GM19035 (cell line): Measurements from ENCODE around the gene KRTCAP2.
"Not testable (repeated sequence)": the region's sequence is repeated elsewhere in the genome, so short reads cannot be mapped to it uniquely, and the experiment has no call there.

Experiments
- ATAC-seq: cut with Tn5 transposase; IDR thresholded peaks from one replicate; pipeline ENCODE4 v1.9.1; 2021; ENCODE audit not compliant: unreplicated experiment

KRTCAP2 gene

GRCh38 chr1:155200920-155201319 is 27.8 kb upstream of the KRTCAP2 start:
- ATAC-seq, result no peak

GRCh38 chr1:155199792-155200191 is 26.7 kb upstream of the KRTCAP2 start:
- ATAC-seq, result no peak

- no peak for ATAC-seq
Measured at GRCh38 chr1:155198547-155198906, 25.4 kb upstream of the KRTCAP2 start.

DNA sequence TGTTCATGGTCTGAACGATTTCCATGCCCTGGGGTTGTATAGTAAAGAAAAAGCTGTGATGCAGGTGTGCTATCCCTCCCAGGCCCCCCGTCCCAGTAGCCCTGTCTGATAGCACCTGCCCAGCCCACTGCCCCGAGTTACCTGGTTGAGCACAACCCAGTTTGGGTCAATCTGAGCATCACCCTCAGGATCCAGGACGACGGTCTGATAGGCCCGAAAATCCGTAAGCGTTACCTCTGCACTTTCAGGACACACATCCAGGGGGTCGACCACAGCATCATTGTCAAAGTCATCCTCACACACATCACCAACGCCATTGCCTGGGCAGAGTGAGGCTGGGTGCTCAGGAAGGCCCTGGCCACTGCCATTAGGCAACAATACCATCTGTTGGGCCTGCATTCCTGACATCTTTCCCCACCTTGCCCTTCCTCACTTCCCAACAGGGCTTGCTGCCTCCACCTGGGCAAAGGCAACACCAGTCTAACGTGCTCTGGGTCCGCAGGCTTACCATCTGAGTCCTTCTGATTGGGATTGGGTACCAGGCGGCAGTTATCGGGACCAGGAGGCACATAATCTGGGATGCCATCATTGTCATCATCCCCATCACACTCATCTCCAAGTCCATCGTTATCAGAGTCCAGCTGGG is 24.9 kb upstream of the KRTCAP2 start:
- no peak for ATAC-seq

DNA sequence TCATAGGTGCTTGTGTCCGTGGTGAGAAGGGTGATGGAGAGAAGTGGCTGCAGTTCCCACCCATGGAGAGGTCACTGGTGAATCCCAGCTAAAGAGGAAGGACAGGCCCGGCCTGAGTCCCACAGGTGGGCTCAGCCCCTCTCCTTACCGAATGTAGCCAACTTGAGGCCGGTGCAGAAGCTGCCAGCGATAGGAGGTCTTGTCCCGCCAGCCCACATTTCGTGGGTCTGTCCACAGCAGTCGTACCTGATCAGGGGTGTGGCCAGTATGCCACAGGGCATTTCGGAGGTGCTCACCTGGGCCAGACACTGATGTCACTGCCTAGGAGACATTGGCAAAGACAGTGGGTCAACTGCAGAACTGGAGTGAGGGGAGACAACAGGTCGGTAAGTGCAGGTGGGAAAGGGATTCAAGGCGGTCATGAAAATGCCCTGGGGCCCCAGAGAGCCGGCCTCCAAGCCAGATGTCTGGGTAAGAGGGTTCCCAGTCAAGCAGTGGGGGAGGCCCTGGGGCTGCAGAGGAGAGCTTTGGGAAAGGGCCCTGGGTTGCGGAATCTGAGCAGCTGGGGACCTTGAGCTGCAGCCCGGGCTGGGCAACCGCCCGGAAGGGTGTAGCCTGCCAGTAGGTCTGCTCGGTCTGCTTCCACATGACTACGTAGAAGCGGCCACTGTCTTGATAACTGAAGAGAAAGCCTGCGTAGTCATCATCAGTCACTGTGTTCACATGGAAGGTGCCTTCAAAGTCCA is 24.0 kb upstream of the KRTCAP2 start:
- ATAC-seq, result no peak

- ATAC-seq, result no peak
Measured at GRCh38 chr1:155196103-155196892, 23.2 kb upstream of the KRTCAP2 start.

DNA sequence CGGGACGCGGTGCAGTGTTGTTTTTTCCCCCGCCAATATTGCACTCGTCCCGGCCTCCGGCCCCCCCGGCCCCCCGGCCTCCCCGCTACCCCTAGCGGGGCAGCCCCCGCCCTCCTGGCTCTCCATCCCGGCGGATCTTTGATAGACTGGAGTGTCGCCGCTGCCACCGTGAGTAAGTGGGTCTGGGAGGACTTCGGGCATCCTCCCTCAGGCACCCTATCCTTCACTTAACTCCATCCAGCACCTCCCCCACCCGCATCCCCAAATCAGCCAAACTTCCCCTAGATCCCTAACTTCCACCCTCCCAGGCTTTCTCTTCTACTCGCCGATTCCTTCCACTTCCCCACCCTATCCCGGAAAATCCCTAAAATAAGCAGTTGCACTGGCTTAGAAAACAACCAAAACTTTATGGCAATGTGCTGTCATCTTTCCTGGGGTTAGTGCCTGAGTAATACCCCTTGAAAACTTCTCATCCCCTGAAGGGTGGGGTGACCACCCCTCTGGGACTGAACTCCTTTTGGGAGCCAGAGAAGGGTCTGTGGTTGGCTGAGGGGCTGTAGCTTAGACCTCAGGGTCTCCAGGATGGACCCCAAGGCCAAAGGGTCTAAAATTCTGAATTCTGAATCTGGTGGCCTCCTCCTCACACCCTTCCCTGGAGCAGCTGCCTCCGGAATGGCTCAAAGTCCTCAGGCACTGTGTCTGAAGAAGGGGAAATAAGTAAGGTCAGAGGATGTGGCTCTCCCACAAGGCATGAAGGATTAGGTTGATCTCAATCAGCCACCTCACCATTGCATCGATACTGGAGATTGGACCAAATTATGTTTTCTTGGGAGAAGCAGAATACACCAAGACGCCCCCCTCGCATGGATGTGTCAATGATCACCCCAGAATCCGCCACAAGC is 22.3 kb upstream of the KRTCAP2 start:
- ATAC-seq, result no peak

DNA sequence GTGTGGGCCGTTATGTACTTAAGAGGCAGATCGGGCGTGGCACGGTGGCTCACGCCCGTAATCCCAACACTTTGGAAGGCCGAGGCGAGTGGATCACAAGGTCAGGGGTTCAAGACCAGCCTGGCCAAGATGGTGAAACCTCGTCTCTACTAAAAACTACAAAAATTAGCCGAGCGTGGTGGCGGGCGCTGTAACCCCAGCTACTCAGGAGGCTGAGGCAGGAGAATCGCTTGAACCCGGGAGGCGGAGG is 20.8 kb upstream of the KRTCAP2 start:
- ATAC-seq, result not testable (repeated sequence)

GRCh38 chr1:155193275-155193990 is 20.3 kb upstream of the KRTCAP2 start:
- ATAC-seq, result peak; percentile 69

GRCh38 chr1:155192346-155193274 is 19.5 kb upstream of the KRTCAP2 start:
- no peak for ATAC-seq

DNA sequence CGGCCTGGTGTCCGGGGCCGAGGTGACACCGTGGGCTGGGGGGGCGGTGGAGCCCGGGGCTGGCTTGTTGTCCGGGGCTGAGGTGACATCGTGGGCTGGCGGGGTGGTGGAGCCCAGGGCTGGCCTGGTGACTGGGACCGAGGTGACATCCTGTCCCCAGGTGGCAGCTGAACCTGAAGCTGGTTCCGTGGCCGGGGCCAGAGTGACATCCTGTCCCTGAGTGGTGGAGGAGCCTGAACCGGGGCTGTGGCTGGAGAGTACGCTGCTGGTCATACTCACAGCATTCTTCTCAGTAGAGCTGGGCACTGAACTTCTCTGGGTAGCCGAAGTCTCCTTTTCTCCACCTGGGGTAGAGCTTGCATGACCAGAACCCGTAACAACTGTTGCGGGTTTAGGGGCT is 18.8 kb upstream of the KRTCAP2 start:
- no peak for ATAC-seq

- ATAC-seq, result not testable (repeated sequence)
Measured at GRCh38 chr1:155189926-155190325, 16.8 kb upstream of the KRTCAP2 start.

DNA sequence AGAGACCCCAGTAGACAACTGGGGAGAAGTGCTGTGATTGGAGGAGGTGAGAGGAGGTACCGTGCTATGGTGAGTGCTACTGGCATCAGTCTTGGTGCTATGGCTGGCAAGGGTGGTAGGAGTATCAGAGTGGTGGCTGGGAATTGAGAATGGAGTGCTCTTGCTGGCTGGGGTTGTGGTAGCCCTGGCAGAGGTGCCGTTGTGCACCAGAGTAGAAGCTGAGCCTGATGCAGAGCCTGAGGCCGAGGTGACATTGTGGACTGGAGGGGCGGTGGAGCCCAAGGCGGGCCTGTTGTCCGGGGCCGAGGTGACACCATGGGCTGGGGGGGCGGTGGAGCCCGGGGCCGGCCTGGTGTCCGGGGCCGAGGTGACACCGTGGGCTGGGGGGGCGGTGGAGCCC is 15.2 kb upstream of the KRTCAP2 start:
- ATAC-seq, result no peak

DNA sequence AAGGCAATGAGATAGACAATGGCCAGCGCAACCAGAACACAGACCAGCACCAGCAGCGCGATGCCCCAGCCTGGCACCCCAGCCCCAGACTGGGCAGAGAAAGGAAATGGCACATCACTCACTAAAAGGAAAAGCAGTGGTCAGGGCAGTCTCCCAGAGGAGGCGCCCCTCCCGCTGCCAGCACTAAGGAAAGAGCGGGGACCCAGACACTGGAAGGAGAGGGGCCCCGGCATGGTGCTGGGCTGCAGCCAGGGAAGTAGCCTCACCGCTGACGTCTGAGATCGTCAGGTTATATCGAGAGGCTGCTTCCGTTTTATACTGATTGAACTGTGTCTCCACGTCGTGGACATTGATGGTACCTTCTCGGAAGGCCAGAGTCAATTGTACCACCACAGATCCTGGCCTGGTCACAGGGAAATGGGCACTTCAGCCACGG is 14.4 kb upstream of the KRTCAP2 start:
- ATAC-seq, result no peak

DNA sequence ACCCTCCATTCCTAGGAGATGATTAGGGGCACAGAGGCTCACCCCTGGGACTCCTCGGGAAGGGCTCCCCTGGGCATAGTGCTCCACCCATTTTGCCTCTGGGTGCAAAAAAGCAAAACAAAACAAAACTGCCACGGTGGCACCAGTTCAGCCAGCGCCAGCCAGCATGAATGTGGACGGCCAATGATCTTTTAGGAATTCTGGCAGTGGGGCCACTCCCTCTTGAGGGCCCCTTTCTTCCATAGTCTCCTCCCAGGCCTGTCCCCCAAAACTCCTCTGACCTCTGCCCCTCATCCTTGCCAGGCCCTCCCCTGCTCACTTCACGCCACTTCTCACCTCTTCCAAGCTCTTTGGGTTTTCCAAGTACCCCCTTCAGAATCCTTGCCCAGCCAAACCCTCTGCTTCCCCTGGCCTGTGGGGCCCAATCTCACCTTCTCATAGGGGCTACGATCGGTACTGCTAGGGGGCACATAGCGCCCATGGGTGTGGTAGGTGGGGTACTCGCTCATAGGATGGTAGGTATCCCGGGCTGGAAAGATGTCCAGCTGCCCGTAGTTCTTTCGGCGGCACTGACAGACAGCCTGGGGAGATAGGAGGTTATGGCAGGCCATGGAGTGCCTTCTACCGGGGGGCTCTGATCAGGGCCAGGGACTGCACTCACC is 13.8 kb upstream of the KRTCAP2 start:
- no peak for ATAC-seq

DNA sequence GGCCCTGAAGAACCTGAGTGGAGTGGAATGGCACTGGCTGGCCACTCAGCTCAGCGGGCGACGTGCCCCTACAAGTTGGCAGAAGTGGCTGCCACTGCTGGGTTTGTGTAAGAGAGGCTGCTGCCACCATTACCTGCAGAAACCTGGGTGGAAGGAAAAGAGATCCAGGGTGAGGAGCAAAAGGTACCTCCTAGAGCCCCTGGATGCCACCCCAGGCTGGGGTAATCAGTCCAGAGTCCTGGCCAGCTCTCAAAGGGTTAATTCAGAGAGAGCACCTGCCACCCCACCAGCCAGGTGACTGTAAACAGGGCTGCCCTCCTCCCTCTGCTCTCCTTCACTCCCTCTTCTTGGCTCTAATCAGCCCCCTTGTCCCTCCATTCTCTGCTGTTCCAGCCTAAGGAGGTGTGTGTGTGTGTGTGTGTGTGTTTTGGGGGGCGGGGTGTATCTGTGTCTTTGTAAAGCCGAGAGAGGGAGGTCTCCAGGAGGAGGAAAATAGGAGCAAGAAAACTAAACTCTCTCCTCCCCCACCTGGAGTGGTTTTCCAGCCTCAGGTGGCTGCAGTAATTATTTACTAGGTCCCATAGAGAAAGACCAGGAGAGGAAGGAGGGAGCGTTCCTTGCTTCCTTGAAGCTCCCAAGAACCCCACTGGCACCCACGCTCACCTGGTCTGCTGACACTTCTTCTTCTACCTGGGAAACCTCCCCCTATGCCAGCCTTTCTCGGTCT is 13.1 kb upstream of the KRTCAP2 start:
- no peak for ATAC-seq

DNA sequence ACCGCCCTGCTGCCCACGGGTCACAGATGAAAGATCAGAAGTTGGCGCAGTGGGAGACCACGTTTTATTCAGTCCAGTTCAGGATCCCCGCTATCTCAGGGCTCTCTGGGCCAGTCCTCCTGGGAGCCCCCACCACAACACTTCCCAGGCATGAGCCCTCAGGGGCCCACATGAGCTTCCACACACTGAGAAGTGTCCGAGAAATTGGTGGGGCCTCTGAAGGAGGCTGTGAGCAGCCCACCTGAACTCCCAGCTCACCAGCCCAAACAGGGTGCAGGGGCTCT is 12.6 kb upstream of the KRTCAP2 start:
- ATAC-seq, result no peak
